Thyroid gland (tissue), 4 donors: ENCODE measurements around the gene COA7. TPM values are rescaled to one million over a fixed set of nuclear protein-coding genes. Genes with fewer than 3 reads are reported as not detected.
"Not testable (repeated sequence)": the region's sequence is repeated elsewhere in the genome, so short reads cannot be mapped to it uniquely, and the experiment has no call there.

Experiments used
- DNase-seq, 2 donors: peaks; one replicate each; pipeline ENCODE4 v3.0.0-alpha.2; 2019
- H3K27ac ChIP-seq, 3 donors: fragments of 200-600 bp; sonication (generic); 1 replicate in 2 of 3; 2 replicates in 1 of 3; pipeline ENCODE4 v1.5.1; 2016 to 2019; ENCODE audit warnings: mild to moderate bottlenecking in 1 of 3, moderate library complexity in 1 of 3
- H3K27me3 ChIP-seq: fragments of 200-600 bp; sonication (generic); one replicate; pipeline ENCODE4 v1.5.1; 2019
- H3K36me3 ChIP-seq, 2 donors: fragments of 200-600 bp; sonication (generic); one replicate each; pipeline ENCODE4 v1.5.1; 2016 to 2019
- H3K4me1 ChIP-seq, 2 donors: fragments of 200-600 bp; sonication (generic); one replicate each; pipeline ENCODE4 v1.5.1; 2017 to 2019
- H3K4me3 ChIP-seq, 3 donors: fragments of 200-600 bp; sonication (generic); replicated peaks in 1 of 3; 1 replicate in 2 of 3; 2 replicates in 1 of 3; pipeline ENCODE4 v1.5.1; 2016; ENCODE audit warnings: mild to moderate bottlenecking in 1 of 3
- H3K9me3 ChIP-seq: fragments of 200-600 bp; sonication (generic); one replicate; pipeline ENCODE4 v1.5.1; 2017
- POLR2A ChIP-seq, 2 donors: fragments of 450-650 bp; IDR thresholded peaks; one replicate each; pipeline ENCODE4 v1.6.1; 2017; ENCODE audit warnings: antibody characterized with exemption in 2 of 2, mild to moderate bottlenecking in 2 of 2, moderate library complexity in 1 of 2
- WGBS, 2 donors: methylation state at CpG; one replicate each; pipeline ENCODE4 v1.1.5; 2017; 5-methylcytosine and 5-hydroxymethylcytosine counted together
- intact Hi-C: fragments of 100-400 bp; cut with DNase I; formaldehyde crosslinking; loops from one replicate; pipeline ENCODE4 v1.15.1; 2023
- total RNA-seq, 4 donors: library from RNA; depleted of rRNA; stranded (reverse); fragments of >200 nt; gene quantifications; one replicate each; pipeline ENCODE4 v1.2.3, GENCODE V29; 2016
- TF ChIP-seq, protein P1 (sequence below), 6 experiments: fragments of 200-600 bp in 3 of 6; fragments of 450-650 bp in 3 of 6; sonication (generic) in 3 of 6; IDR thresholded peaks; one replicate each; pipeline ENCODE4 v1.5.1; 2016 to 2019; ENCODE audit warnings: antibody characterized with exemption in 6 of 6, mild to moderate bottlenecking in 2 of 6, inconsistent platforms in 1 of 6, moderate library complexity in 1 of 6

Gene COA7
- total RNA-seq, 4 donors from 2014 or later: 10.6 to 14.7 (median 11.5) TPM

DNA sequence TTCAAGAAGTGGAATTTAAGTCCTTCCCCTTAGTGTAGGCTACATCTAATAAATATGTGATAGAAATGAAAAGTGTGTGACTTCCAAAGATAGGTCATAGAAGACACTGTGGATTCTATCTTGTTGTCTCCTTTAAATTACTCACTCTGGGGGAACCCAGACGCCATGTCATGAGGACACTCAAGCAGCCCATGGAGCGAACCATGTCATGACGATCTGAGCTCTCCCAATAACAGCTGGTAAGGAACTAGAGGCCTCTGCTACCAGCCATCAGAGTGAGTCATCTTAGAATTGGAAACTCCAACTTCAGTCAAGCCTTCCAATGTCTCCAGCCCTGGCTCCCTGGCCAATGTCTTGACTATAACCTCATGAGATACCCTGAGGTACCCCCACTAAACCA lies 6.3 kb downstream of the COA7 start:
- intact Hi-C loops: no loop called here
- peaks cover 18 to 29% of the 10 kb centered on the region in 2 donors for H3K36me3 ChIP-seq

GRCh38 chr1:52686830-52687229 lies 11.3 kb downstream of the COA7 start:
- H3K4me3 ChIP-seq: no peak overlapping the region
- WGBS, 2 donors: 92 to 98% methylated on average over 5 of the region's 5 CpGs
- TF ChIP-seq, protein P1, sequence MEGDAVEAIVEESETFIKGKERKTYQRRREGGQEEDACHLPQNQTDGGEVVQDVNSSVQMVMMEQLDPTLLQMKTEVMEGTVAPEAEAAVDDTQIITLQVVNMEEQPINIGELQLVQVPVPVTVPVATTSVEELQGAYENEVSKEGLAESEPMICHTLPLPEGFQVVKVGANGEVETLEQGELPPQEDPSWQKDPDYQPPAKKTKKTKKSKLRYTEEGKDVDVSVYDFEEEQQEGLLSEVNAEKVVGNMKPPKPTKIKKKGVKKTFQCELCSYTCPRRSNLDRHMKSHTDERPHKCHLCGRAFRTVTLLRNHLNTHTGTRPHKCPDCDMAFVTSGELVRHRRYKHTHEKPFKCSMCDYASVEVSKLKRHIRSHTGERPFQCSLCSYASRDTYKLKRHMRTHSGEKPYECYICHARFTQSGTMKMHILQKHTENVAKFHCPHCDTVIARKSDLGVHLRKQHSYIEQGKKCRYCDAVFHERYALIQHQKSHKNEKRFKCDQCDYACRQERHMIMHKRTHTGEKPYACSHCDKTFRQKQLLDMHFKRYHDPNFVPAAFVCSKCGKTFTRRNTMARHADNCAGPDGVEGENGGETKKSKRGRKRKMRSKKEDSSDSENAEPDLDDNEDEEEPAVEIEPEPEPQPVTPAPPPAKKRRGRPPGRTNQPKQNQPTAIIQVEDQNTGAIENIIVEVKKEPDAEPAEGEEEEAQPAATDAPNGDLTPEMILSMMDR (IDR thresholded peaks at IDR 0.05): no peak
- TF ChIP-seq POLR2A (IDR thresholded peaks at IDR 0.05): no peak
- no peaks in the 10 kb centered on the region for H3K4me1 ChIP-seq
- DNase-seq: no peak
- intact Hi-C loops: loop anchor here (5.0 kb wide), 1 partner anchor 285 kb away; the partner anchor contains the start of genes ORC1 and PRPF38A
- H3K27ac ChIP-seq: no peak overlapping the region
- no peaks in the 10 kb centered on the region for H3K9me3 ChIP-seq
- H3K36me3 ChIP-seq: peaks cover 11 to 31% of the 10 kb centered on the region in 2 donors
- no peaks in the 10 kb centered on the region for H3K27me3 ChIP-seq

More for the DNA sequence above, 6.3 kb downstream of the COA7 start:
- Histone ChIP-seq H3K9me3 (no peaks in the 10 kb centered on the region), H3K27me3 (no peaks in the 10 kb centered on the region), H3K4me1 (no peaks in the 10 kb centered on the region), H3K27ac (no peak overlapping the region), H3K4me3 (no peak overlapping the region)
- DNase-seq: no peak
- no peak for TF ChIP-seq POLR2A (IDR thresholded peaks at IDR 0.05)
- 88 to 92% methylated on average over 3 of the region's 3 CpGs for WGBS, 2 donors

GRCh38 chr1:52686261-52686751 lies 11.8 kb downstream of the COA7 start:
- peaks cover 8 to 28% of the 10 kb centered on the region in 2 donors for H3K36me3 ChIP-seq
- H3K9me3 ChIP-seq, H3K4me3 ChIP-seq, H3K27ac ChIP-seq, H3K4me1 ChIP-seq, H3K27me3 ChIP-seq: not testable (repeated sequence)
- WGBS, 2 donors: 62 to 69% methylated on average over 17 of the region's 17 CpGs
- intact Hi-C loops: loop anchor here (5.0 kb wide), 1 partner anchor 284 kb away; the partner anchor contains the start of genes ORC1 and PRPF38A
- peak; percentile 72 to 81 for DNase-seq
- TF ChIP-seq, protein P1 (IDR thresholded peaks at IDR 0.05): peak; percentile 48 to 92 (median 79)

DNA sequence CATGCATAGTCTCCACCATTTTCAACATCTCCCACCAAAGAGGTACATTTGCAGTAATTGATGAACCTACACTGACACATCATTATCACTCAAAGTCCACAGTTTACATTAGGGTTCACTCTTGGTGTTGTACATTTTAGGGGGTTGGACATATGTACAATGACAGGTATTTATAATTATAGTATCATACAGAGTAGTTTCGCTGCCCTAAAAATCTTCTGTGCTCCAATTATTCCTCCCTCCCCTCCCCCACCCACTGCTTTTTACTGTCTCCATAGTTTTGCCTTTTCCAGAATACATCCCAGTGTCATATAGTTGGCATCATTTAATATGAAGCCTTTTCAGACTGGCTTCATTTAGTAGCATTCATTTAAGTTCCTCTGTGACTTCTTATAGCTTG lies 13.6 kb downstream of the COA7 start:
- Histone ChIP-seq H3K4me1 (no peaks in the 10 kb centered on the region), H3K36me3 (peaks cover 8 to 24% of the 10 kb centered on the region in 2 donors), H3K9me3 (no peaks in the 10 kb centered on the region), H3K27ac (no peak overlapping the region), H3K4me3 (no peak overlapping the region), H3K27me3 (no peaks in the 10 kb centered on the region)
- intact Hi-C loops: no loop called here
- TF ChIP-seq POLR2A (IDR thresholded peaks at IDR 0.05): no peak
- TF ChIP-seq, protein P1 (IDR thresholded peaks at IDR 0.05): no peak
- 97 to 100% methylated on average over 1 of the region's 1 CpG for WGBS, 2 donors
- no peak for DNase-seq

GRCh38 chr1:52683367-52683940 lies 14.7 kb downstream of the COA7 start:
- Histone ChIP-seq H3K4me3 (no peak overlapping the region), H3K27ac (no peak overlapping the region), H3K9me3 (no peaks in the 10 kb centered on the region), H3K27me3 (no peaks in the 10 kb centered on the region), H3K4me1 (no peaks in the 10 kb centered on the region), H3K36me3 (peaks cover 8 to 24% of the 10 kb centered on the region in 2 donors)
- intact Hi-C loops: no loop called here
- WGBS, 2 donors: 93 to 95% methylated on average over 4 of the region's 4 CpGs
- no peak for TF ChIP-seq POLR2A (IDR thresholded peaks at IDR 0.05)
- TF ChIP-seq, protein P1 (IDR thresholded peaks at IDR 0.05): no peak
- DNase-seq: no peak
